SK-N-SH (cell line): ENCODE data around the gene GFPT2.

Source experiments
- CTCF ChIP-seq: fragments of 200-600 bp; sonication (generic); IDR thresholded peaks from 2 replicates; pipeline ENCODE4 v1.6.1; 2017; ENCODE audit warnings: antibody characterized with exemption, mild to moderate bottlenecking, moderate library complexity
- EZH2phosphoT487 ChIP-seq: fragments of 200-600 bp; sonication (generic); IDR thresholded peaks from 2 replicates; pipeline ENCODE4 v1.6.1; 2017; ENCODE audit warnings: low read depth, mixed run types, mild to moderate bottlenecking, antibody characterized with exemption, moderate library complexity, borderline replicate concordance
- MAX ChIP-seq: IDR thresholded peaks from 2 replicates; pipeline ENCODE4 v1.4.0; 2012; ENCODE audit warnings: low read depth
- MXI1 ChIP-seq: IDR thresholded peaks from 2 replicates; pipeline ENCODE4 v1.6.1; 2012; ENCODE audit warnings: mild to moderate bottlenecking, low read depth, low read length, improper control_type of control experiment
- POLR2AphosphoS5 ChIP-seq: IDR thresholded peaks from 2 replicates; pipeline ENCODE4 v1.6.1; 2012; ENCODE audit warnings: low read depth, low read length
- RAD21 ChIP-seq: IDR thresholded peaks from 2 replicates; pipeline ENCODE4 v1.6.1; 2012; ENCODE audit warnings: mild to moderate bottlenecking, low read length
- RFX5 ChIP-seq: IDR thresholded peaks from 2 replicates; pipeline ENCODE4 v1.6.1; 2012; ENCODE audit warnings: mild to moderate bottlenecking, improper control_type of control experiment, low read length
- SIN3A ChIP-seq: IDR thresholded peaks from 2 replicates; pipeline ENCODE4 v1.6.1; 2012; ENCODE audit warnings: low read depth, mild to moderate bottlenecking, low read length, moderate library complexity, borderline replicate concordance
- TF ChIP-seq, protein P1 (sequence below): IDR thresholded peaks from 2 replicates; pipeline ENCODE4; 2012
- TF ChIP-seq, protein P2 (sequence below): fragments of 150-350 bp; IDR thresholded peaks from 2 replicates; pipeline ENCODE4 v1.6.1; 2016; ENCODE audit warnings: mild to moderate bottlenecking, low read depth, low read length
- TF ChIP-seq, protein P3 (sequence below): IDR thresholded peaks from 2 replicates; pipeline ENCODE4 v1.6.1; 2012; ENCODE audit warnings: mild to moderate bottlenecking, low read depth, low read length, moderate library complexity

GRCh38 chr5:180365829-180366228 lies 12.7 kb upstream of the GFPT2 start:
- TF ChIP-seq, protein P1, sequence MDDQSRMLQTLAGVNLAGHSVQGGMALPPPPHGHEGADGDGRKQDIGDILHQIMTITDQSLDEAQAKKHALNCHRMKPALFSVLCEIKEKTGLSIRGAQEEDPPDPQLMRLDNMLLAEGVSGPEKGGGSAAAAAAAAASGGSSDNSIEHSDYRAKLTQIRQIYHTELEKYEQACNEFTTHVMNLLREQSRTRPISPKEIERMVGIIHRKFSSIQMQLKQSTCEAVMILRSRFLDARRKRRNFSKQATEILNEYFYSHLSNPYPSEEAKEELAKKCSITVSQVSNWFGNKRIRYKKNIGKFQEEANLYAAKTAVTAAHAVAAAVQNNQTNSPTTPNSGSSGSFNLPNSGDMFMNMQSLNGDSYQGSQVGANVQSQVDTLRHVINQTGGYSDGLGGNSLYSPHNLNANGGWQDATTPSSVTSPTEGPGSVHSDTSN, result no peak
- TF ChIP-seq CTCF (no peak), MAX (no peak), POLR2AphosphoS5 (no peak), MXI1 (no peak), SIN3A (no peak), EZH2phosphoT487 (no peak), RAD21 (no peak), RFX5 (no peak)
- TF ChIP-seq, protein P2, sequence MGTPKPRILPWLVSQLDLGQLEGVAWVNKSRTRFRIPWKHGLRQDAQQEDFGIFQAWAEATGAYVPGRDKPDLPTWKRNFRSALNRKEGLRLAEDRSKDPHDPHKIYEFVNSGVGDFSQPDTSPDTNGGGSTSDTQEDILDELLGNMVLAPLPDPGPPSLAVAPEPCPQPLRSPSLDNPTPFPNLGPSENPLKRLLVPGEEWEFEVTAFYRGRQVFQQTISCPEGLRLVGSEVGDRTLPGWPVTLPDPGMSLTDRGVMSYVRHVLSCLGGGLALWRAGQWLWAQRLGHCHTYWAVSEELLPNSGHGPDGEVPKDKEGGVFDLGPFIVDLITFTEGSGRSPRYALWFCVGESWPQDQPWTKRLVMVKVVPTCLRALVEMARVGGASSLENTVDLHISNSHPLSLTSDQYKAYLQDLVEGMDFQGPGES, result no peak
- TF ChIP-seq, protein P3, sequence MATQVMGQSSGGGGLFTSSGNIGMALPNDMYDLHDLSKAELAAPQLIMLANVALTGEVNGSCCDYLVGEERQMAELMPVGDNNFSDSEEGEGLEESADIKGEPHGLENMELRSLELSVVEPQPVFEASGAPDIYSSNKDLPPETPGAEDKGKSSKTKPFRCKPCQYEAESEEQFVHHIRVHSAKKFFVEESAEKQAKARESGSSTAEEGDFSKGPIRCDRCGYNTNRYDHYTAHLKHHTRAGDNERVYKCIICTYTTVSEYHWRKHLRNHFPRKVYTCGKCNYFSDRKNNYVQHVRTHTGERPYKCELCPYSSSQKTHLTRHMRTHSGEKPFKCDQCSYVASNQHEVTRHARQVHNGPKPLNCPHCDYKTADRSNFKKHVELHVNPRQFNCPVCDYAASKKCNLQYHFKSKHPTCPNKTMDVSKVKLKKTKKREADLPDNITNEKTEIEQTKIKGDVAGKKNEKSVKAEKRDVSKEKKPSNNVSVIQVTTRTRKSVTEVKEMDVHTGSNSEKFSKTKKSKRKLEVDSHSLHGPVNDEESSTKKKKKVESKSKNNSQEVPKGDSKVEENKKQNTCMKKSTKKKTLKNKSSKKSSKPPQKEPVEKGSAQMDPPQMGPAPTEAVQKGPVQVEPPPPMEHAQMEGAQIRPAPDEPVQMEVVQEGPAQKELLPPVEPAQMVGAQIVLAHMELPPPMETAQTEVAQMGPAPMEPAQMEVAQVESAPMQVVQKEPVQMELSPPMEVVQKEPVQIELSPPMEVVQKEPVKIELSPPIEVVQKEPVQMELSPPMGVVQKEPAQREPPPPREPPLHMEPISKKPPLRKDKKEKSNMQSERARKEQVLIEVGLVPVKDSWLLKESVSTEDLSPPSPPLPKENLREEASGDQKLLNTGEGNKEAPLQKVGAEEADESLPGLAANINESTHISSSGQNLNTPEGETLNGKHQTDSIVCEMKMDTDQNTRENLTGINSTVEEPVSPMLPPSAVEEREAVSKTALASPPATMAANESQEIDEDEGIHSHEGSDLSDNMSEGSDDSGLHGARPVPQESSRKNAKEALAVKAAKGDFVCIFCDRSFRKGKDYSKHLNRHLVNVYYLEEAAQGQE, result no peak
